Placental pericyte (primary cell): Measurements from ENCODE around the gene MECR. TPM values are rescaled to one million over a fixed set of nuclear protein-coding genes. Genes with fewer than 3 reads are reported as not detected.

ENCODE experiments used
- small RNA-seq: library from RNA; depleted of rRNA; stranded (forward); fragments of <200 nt; gene quantifications from one replicate; pipeline ENCODE3, GENCODE V24; 2012; ENCODE audit warnings: low replicate concordance
- total RNA-seq: library from RNA; depleted of rRNA; stranded (reverse); fragments of >200 nt; gene quantifications from 2 replicates; pipeline ENCODE4 v1.2.3, GENCODE V29; 2012

Gene MECR, protein sequence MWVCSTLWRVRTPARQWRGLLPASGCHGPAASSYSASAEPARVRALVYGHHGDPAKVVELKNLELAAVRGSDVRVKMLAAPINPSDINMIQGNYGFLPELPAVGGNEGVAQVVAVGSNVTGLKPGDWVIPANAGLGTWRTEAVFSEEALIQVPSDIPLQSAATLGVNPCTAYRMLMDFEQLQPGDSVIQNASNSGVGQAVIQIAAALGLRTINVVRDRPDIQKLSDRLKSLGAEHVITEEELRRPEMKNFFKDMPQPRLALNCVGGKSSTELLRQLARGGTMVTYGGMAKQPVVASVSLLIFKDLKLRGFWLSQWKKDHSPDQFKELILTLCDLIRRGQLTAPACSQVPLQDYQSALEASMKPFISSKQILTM
- total RNA-seq = 21.9 and 28.1 TPM in 2 replicates

DNA sequence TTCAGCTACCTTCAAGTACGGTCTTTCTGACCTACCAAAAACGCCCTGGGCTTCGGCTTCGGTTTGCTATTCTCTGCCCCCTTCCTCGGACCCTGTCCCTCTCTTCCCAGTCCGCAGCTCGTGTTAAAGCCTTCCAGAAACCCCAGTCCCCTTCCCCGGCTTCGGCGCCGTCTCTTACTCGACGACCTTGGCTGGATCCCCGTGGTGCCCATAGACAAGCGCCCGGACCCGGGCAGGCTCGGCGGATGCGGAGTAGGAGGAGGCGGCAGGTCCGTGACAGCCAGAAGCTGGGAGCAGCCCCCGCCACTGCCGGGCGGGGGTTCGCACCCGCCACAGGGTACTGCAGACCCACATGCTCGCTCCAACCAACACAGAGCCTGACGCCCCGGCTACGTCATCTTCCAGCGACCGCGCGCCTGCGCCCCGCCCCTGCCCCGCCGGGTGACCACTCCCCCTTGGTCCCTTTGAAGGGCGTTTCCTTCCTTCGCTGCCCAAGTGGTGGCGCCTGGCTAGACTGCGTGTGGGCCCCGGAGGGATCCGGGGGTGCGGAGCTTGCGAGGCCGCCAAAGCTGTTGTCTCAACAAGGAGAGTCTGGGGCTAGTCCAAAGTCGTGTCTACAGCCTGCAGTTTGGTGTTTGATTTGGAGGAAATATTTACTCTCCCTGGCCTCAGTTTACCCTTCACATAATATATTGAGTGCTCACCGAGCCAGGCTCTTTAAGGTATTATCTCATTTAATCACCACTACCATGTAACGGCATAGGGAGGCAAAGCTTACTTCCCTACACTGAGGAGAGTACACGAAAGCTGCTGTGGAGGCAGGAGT, at the start of gene MECR:
MECR (minus strand) TSS at position 382 of the 826 bp plus-strand sequence; CDS start at position 354, 28 bp downstream.

DNA sequence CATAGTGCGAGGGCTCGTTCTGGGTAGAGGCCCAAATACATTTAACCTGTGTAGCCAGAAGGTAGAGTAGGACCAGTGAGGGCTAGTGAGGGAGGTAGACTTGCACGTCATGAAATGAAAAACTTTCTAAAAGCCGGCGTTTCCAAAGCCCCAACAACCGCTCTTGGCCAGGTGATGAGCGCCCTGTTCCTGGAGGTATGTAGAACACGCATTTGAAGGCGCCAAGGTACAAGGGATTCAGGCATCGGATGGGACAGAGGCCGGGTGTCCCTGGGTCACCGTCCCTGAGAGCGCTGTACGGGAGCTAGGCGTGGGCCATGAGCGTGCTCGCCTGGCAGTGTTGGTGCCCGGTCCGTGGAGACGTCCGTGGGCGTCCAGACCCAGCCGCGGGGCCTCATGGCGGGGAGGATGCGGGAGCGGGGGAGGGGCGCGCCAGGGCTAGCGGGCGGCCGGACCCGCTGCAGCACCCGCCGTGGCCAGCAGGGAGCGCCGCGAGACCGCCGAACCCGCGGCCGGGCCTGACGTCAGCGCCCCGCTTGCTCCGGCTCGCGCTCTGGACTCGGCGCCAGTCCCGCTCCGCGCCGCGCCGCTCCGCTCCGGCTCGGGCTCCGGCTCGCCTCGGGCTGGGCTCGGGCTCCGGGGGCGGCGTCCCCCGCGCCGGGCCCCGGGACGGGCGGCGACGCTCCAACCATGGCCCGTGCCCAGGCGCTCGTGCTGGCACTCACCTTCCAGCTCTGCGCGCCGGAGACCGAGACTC, 5.4 kb upstream of the MECR start, which contains the start of gene PTPRU:
PTPRU (plus strand) TSS at position 568 of the 757 bp plus-strand sequence; CDS start at position 691, 123 bp downstream.

DNA sequence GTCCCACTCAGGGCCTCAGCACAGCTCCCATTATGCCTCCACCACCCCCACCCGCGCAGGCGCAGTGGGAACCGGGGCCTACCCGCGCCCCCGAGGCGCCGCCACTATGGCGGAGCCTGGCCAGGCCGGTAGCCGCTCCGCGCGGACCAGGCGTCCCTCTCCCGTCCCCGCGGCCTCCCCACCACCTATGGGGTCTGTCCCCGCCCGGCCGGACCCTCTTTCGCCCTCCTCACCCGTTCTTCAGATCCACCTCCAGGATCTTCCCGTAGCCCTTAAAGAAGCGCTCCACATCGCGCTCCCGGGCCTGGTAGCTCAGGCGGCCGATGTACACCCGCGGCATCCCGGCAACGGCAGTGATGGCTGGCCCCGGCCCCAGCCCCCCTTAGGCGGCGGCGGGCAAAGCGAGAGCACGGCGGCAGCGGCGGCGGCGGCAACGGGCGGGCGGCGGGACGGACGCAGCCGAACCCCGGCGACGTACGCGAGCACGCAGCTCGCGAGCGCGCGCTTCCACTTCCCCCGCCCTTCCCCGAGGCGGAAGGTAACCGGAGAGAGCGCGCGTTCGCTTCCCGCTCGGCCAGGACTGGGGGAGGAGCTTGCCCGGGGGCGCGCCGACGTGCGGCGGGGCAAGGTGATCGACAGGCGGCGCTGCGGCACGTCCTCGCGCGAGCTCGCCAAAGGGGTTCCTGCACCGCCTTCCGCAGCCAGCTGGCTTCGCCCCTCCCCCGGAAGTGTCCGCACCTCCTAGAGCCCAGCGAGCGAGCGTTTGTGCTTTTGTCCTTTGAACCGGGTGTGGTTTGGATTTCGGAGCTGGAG, 49.1 kb downstream of the MECR start, which contains the start of gene SRSF4:
SRSF4 (minus strand) TSS at position 488 of the 813 bp plus-strand sequence; CDS start at position 340, 148 bp downstream.

Small RNAs within 50 kb of the gene (small RNA-seq; reads per million reads assigned to genes)
- gene RF02271 = not detected

Other genes starting within 250 kb of the MECR start
- 9.4 and 14.2 TPM in 2 replicates for gene TMEM200B, start 107.0 kb downstream of the MECR start, total RNA-seq
- 34.6 and 44.0 TPM in 2 replicates for gene SRSF4, start 49.0 kb downstream of the MECR start, total RNA-seq
- gene PTPRU, start 5.6 kb upstream of the MECR start, total RNA-seq = 25.8 and 30.9 TPM in 2 replicates